Measurements from ENCODE around the gene GSG1L. TPM values are rescaled to one million over a fixed set of nuclear protein-coding genes. Genes with fewer than 3 reads are reported as not detected.

GSG1L gene
- total RNA-seq, 4 donors from 2014 or later = not detected

- DNase-seq (ENCODE audit: low spot score) (no peak), ATAC-seq (ENCODE audit: low FRiP score) (no peak)
- no peak for TF ChIP-seq CTCF (IDR thresholded peaks at IDR 0.05)
Observed at GRCh38 chr16:28059841-28060575, 3.5 kb downstream of the GSG1L start.

- no peak for TF ChIP-seq CTCF (IDR thresholded peaks at IDR 0.05)
- DNase-seq (ENCODE audit: low spot score) (no peak), ATAC-seq (ENCODE audit: low FRiP score) (no peak)
Observed at GRCh38 chr16:28058839-28059589, 4.5 kb downstream of the GSG1L start.

- ATAC-seq (ENCODE audit: low FRiP score) = no peak
- DNase-seq (ENCODE audit: low spot score) = no peak
- no peak for TF ChIP-seq CTCF (IDR thresholded peaks at IDR 0.05)
Observed at GRCh38 chr16:28057949-28058348, 5.6 kb downstream of the GSG1L start.

- no peak for TF ChIP-seq CTCF (IDR thresholded peaks at IDR 0.05)
- ATAC-seq (ENCODE audit: low FRiP score) = no peak
Observed at GRCh38 chr16:28053461-28053860, 10.1 kb downstream of the GSG1L start.

GRCh38 chr16:28052274-28053128 is 11.0 kb downstream of the GSG1L start:
- DNase-seq (ENCODE audit: low spot score) (no peak), ATAC-seq (ENCODE audit: low FRiP score) (no peak)
- TF ChIP-seq CTCF (IDR thresholded peaks at IDR 0.05) = no peak

More at GRCh38 chr16:28053461-28053860, 10.1 kb downstream of the GSG1L start:
- no peak for DNase-seq (ENCODE audit: low spot score)

- TF ChIP-seq CTCF (IDR thresholded peaks at IDR 0.05) = no peak
- no peak for DNase-seq (ENCODE audit: low spot score)
- ATAC-seq (ENCODE audit: low FRiP score) = no peak
Observed at GRCh38 chr16:28051486-28051885, 12.0 kb downstream of the GSG1L start.

All from omental fat pad (tissue), 4 donors.